ENCODE measurements around the gene PLOD3. TPM values are rescaled to one million over a fixed set of nuclear protein-coding genes. Genes with fewer than 3 reads are reported as not detected.
A peak's percentile ranks its signal among the peaks of the same experiment; 100 is the strongest.

Gene PLOD3
- total RNA-seq, 4 donors from 2014 or later: 30.0 to 42.5 (median 32.7) TPM

- Histone ChIP-seq H3K27ac (no peak overlapping the region), H3K9me3 (no peaks in the 10 kb centered on the region), H3K4me1 (peaks cover 23 to 38% of the 10 kb centered on the region in 2 donors), H3K36me3 (peaks cover 10 to 15% of the 10 kb centered on the region in 2 donors), H3K4me3 (replicated peaks in 1 of 3) (peak overlapping the region in 1 of 3 donors; percentile 17), H3K27me3 (peaks cover 26% of the 10 kb centered on the region)
- DNase-seq: no peak
- TF ChIP-seq POLR2A (IDR thresholded peaks at IDR 0.05) (no peak), CTCF (IDR thresholded peaks at IDR 0.05) (no peak)
- intact Hi-C loops (cut with DNase I): loop anchor here (10.0 kb wide), 1 partner anchor 269 kb away; the partner anchor contains the start of gene ACHE
- 1 to 2% methylated on average over 31 to 41 of the region's 92 CpGs for WGBS, 2 donors
Observed at GRCh38 chr7:101163279-101164070, 53.9 kb downstream of the PLOD3 start.

GRCh38 chr7:101162551-101163278 lies 54.7 kb downstream of the PLOD3 start:
- WGBS, 2 donors: 6 to 9% methylated on average over 9 to 21 of the region's 74 CpGs
- Histone ChIP-seq H3K9me3 (no peaks in the 10 kb centered on the region), H3K27me3 (peaks cover 26% of the 10 kb centered on the region), H3K4me1 (peaks cover 23 to 38% of the 10 kb centered on the region in 2 donors), H3K4me3 (replicated peaks in 1 of 3) (peak overlapping the region in 1 of 3 donors; percentile 17), H3K27ac (no peak overlapping the region), H3K36me3 (peaks cover 14 to 15% of the 10 kb centered on the region in 2 donors)
- no peak for TF ChIP-seq POLR2A (IDR thresholded peaks at IDR 0.05)
- no peak for TF ChIP-seq CTCF (IDR thresholded peaks at IDR 0.05)
- DNase-seq: peak; percentile 15 to 18
- intact Hi-C loops (cut with DNase I): loop anchor here (10.0 kb wide), 1 partner anchor 268 kb away; the partner anchor contains the start of gene ACHE

- peaks cover 14 to 15% of the 10 kb centered on the region in 2 donors for H3K36me3 ChIP-seq
- peaks cover 23 to 38% of the 10 kb centered on the region in 2 donors for H3K4me1 ChIP-seq
- intact Hi-C loops (cut with DNase I): loop anchor here (10.0 kb wide), 1 partner anchor 267 kb away; the partner anchor contains the start of gene ACHE
- H3K9me3 ChIP-seq: no peaks in the 10 kb centered on the region
- H3K27ac ChIP-seq: no peak overlapping the region
- WGBS, 2 donors: 81 to 83% methylated on average over 17 of the region's 17 CpGs
- H3K4me3 ChIP-seq (replicated peaks in 1 of 3): no peak overlapping the region
- peaks cover 26% of the 10 kb centered on the region for H3K27me3 ChIP-seq
- no peak for DNase-seq
- TF ChIP-seq POLR2A (IDR thresholded peaks at IDR 0.05): no peak
Observed at GRCh38 chr7:101161692-101162471, 55.5 kb downstream of the PLOD3 start.

GRCh38 chr7:101160910-101161309 lies 56.5 kb downstream of the PLOD3 start:
- no peak for DNase-seq
- H3K27ac ChIP-seq: no peak overlapping the region
- H3K27me3 ChIP-seq: peaks cover 22% of the 10 kb centered on the region
- intact Hi-C loops (cut with DNase I): loop anchor here (10.0 kb wide), 1 partner anchor 266 kb away; the partner anchor contains the start of gene ACHE
- TF ChIP-seq CTCF (IDR thresholded peaks at IDR 0.05): no peak
- no peak for TF ChIP-seq POLR2A (IDR thresholded peaks at IDR 0.05)
- peaks cover 14 to 15% of the 10 kb centered on the region in 2 donors for H3K36me3 ChIP-seq
- peaks cover 23 to 37% of the 10 kb centered on the region in 2 donors for H3K4me1 ChIP-seq
- no peak overlapping the region for H3K4me3 ChIP-seq (replicated peaks in 1 of 3)
- H3K9me3 ChIP-seq: no peaks in the 10 kb centered on the region

All from thyroid gland (tissue), 4 donors.